EH (cell line): ENCODE results near the gene MBD5.

Experiments
- DNase-seq: peaks from one replicate; pipeline ENCODE4 v3.0.0-alpha.2; 2015; ENCODE audit warnings: low read depth

MBD5 gene

DNA sequence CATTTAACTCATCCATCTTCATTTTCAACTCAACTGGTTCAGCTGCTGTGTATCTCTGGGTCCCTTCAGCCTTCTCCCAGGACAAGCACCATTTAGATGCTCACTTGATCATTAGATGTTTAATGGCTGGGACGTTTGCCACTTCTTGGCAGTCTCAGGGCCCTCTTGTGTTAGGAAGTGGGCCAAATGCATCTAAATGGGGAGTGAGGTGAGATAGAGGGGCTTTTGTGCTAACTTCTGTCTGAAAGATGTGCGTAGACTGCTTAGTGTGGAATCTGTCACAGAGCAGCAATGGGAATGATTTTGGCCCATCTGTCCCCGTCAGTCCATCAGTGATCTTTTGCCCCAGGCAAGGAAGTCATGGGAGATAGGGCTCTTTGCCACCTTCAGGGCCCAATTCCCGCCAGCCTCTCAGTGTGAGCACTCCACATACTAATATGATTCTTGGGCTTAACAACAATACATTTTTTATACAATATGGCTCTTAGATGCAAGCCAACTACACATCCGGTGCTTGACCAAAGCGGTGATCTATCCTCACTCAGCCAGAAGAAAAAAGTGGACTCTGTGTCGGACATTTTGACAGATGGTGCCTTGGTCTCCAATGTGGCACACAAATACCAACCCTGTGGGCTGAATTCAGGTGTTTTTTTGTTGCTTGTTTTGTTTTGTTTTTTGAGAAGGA is 528.0 kb downstream of the MBD5 start:
- DNase-seq: no peak

DNA sequence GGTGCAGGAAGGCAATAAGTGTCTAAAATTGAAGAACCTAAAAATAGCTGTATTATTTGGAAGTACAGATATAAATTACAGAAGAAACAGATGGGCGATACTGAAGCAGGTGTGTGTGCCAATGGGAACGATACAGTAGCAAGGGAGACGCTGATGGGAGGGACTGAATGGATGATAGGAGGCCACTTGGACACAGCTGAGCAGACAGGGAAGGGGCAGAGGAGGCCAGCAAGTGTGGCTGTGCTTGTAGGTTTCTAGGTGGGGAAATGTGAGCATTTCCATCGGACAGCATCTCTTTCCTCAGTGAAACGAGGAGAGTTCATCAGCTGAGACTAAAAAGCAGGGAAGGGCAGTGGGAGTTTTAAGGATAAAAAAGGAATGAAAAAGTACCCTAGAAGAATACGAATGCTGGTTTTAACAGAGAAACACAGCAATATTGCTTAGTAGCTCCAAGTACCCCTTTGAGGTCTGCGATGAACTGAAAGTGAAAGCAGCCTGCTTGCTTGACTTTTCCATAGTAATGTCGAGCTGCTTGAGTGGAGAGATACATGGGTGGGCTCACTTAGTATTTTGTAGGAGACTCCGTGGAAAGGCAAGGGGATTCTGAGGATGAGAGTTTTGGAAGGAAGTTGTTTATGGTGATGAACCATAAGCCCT is 531.9 kb downstream of the MBD5 start:
- DNase-seq: peak; percentile 17

DNA sequence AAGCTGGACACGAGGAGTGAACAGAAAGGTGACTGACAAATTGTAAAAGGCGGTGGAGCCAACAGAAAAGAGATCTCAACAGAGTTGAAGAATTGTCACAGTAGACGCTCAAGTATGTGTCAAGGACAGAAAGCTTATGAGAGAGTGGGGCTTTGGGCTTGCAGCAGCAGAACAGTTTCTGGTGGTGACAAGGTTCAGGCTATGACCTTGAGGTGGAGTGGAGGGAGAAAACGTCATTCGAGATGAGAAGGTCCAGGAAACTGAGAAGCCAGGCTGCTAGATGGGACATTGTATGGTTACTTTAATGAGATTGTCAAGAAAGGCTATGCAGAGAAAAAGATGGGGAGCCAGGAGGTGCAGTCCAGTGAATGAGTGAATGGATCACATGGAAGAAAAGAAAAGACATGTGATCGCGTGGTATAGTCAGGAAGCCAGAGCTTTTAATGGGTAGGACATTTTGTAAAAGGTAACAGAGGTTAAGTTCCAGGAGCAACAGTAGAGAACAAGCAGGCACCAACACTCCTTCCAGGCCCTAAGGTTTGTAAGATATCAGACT is 532.5 kb downstream of the MBD5 start:
- DNase-seq: no peak

DNA sequence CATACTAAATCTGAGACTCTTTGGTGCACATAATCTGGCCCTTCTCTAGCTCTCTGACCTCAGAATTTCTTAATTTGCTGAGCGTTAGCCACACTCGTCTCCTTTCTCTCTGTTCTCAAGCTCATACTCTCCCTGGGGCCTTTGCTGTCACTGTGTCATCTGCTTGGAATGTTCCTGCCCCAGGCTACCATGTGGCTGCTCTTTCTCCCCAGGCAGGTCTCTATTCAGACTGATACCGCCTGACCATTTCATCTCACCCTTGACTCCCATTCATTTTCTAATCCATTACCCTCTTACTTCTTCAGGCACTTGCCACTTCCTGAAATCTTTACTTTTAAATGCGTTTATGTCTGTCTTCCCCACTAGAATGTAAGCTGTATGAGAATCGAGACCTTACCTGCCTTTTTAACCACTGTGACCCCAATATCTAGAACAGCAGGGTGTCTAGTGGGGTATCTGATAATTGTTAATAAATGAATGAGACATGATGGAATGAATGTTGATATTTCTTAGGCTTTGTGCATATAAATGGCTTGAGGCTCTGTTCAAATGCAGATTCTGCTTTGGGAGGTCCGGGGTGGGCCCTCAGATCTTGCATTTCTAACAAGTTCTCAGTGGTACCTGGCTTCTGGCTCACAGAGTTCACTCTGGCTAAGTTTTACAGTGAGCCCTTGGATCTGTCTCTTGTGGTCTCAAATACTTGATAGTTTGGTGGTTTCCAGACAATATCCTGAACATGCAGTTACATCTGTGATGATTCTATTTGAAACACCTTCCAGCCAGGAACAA is 533.8 kb downstream of the MBD5 start:
- peak; percentile 54 for DNase-seq

DNA sequence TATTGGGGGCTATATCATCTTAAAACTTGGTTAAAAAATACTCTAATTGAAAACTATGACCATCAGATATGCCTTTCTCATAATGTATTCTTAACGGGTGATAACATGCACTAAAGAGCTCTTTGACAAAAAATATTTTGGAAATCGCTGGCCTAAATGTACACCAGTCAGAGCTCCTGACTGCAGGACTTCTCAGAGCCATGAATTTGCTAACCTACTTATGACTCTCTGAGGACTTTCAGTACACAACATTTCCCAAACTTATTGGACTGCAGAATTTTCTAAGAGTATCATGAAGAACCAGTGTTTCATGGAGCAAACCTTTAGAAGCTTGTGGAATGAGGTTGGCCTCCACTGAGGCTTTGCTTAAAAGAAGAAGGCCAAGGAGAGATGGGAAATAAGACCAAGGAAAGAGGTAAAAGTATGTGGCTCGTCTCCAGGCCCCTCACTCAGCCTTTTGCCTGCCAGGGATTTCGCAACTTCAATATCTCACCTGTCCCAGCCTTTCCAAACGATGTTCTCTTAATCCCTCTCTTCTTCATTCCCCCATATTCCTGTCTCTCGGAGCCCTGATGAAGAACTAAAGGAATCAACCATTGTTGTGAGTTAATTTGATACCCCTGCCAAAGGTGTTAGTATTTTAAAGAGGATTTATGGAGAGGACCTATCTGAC is 534.9 kb downstream of the MBD5 start:
- DNase-seq: no peak

DNA sequence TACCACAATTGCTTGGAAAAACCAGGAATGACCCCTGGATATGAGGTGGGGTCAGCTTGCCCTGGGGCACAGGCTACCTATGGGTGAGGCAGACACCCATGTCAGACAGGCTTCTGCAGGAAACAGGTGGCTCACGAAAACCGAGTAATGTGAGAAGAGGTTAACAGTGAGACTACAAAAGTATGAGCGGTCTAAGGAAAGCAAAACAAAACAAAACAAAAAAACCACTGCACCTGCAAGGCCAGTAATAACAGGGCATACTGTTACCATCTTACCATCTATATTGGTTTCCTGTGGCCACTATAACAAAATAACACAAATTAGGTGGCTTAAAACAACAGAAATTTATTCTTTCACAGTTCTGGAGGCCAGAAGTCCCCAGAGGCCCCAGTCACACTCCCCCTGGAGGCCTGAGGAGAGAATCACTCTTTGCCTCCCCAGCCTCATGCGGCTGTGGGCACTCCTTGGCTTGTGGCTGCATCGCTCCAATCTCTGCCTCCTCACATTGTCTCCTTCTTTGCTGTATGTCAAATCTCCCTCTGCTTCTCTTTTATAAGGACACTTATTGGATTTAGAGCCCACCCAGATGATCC is 537.0 kb downstream of the MBD5 start:
- no peak for DNase-seq

DNA sequence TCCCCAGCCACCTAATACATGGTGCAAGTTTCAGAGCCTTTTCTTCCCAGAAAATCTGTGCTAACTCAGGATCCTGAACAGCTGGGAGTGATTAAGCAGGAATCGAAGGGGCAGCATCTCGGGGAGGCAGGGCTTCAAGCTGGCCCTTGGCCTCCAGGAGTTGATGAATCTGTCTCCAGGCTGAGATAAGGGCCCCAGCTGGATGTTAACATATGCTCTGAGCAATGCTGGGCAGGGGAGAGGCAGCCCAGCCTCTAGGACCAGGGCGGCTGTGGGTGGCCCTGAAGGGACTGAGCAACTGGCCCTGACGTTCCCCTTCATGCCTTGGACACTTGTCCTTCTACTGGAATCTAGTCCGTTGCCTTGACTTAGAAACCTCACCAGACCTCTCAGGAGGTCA is 539.6 kb downstream of the MBD5 start:
- DNase-seq: peak; percentile 7

DNA sequence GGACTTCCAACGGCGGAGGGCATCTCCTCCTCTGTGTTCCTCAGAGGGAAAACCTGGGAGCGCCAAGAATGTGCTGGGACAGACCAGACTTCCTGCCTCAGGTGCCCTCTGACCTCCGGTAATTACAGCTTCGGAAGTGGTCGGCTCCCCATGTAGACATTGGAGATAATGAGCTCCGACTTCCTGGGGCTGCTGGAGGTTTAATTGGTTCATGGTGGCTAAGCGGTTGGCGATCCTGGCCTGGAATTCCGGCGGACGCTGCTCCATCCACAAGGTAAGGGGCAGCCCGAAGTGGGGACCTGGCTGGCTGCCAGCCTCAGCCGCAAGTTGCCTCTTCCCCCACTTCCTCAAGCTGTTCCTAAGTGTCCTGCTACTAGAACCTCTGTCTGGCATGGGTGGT is 540.5 kb downstream of the MBD5 start:
- DNase-seq: no peak

DNA sequence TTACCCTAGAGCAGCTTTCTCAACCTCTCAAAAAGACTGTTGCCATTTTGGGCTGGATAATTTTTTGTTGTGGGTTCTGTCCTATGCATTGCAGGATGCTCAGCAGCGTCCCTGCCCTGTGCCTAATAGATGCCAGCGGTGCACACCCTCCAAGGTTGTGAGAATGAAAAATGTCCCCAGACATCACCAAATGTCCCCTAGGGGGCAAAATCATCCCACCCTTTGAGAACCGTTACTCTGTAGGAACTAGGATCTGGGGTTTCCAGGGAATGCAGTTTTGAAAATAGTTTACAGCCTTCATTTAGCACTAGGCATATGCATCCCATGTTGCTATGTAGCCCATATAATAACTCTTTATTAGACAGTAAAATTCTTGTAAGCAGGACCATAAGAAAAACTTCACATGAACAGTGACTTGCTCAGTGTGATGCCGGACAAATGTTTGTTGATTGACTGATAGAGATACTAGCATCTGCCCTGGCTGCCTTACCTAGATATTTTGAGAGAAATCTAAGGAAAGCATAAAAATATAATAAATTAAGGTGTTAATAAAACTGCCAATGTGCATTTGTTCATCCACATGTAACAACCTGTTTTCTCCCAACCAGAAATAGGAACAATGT is 544.5 kb downstream of the MBD5 start:
- peak; percentile 13 for DNase-seq
